Activated CD8-positive, alpha-beta T cell treated with anti-CD3 and anti-CD28 coated beads, Interleukin-2, amount 10 ng/mL, durations not matched to agents 7 days and 5 days (primary cell): ENCODE measurements around the gene CEP170B. TPM values are rescaled to one million over a fixed set of nuclear protein-coding genes. Genes with fewer than 3 reads are reported as not detected.

Experiments
- ATAC-seq: fragments of 150-1000 bp; cut with Tn5 transposase; one replicate; pipeline ENCODE4 v1.10.0; 2021; ENCODE audit warnings: moderate library complexity
- CTCF ChIA-PET: fragments of 350-600 bp; sonication (Branson Sonifier 250); formaldehyde crosslinking; loops from one replicate; lab custom pipeline; 2021; ENCODE audit warnings: antibody characterized with exemption; lab: Charles Lee
- POLR2A ChIA-PET: fragments of 350-600 bp; sonication (Branson Sonifier 250); formaldehyde crosslinking; loops from one replicate; lab custom pipeline; 2021; ENCODE audit warnings: antibody characterized with exemption; lab: Charles Lee
- DNase-seq: peaks from one replicate; pipeline ENCODE4 v3.0.0-alpha.2; 2020
- H3K27ac Mint-ChIP-seq: one replicate; pipeline ENCODE4 v1.8.0; 2021; ENCODE audit warnings: mild to moderate bottlenecking, mixed read lengths
- H3K27me3 Mint-ChIP-seq: one replicate; pipeline ENCODE4 v1.8.0; 2021; ENCODE audit warnings: low read depth, mixed read lengths
- H3K36me3 Mint-ChIP-seq: one replicate; pipeline ENCODE4 v1.8.0; 2021; ENCODE audit warnings: low read depth, mixed read lengths
- H3K4me1 Mint-ChIP-seq: one replicate; pipeline ENCODE4 v1.8.0; 2021; ENCODE audit warnings: low read depth, mixed read lengths
- H3K4me3 Mint-ChIP-seq: one replicate; pipeline ENCODE4 v1.8.0; 2021; ENCODE audit warnings: mild to moderate bottlenecking, mixed read lengths
- H3K9me3 Mint-ChIP-seq: one replicate; pipeline ENCODE4 v1.8.0; 2022; ENCODE audit warnings: mixed read lengths; ENCODE audit not compliant: insufficient read depth
- total RNA-seq, 2 experiments: library from RNA; stranded (reverse); gene quantifications; one replicate each; pipeline ENCODE4 v1.2.3, GENCODE V29; 2021

Gene CEP170B
- total RNA-seq, 2 experiments from 2014 or later, result 2.5 to 2.7 TPM

- no peaks in the 10 kb centered on the region for H3K27me3 Mint-ChIP-seq
- no peak overlapping the region for H3K27ac Mint-ChIP-seq
- H3K4me3 Mint-ChIP-seq, result no peak overlapping the region
- POLR2A ChIA-PET, result no interaction called here
- DNase-seq (no peak), ATAC-seq (no peak)
- H3K4me1 Mint-ChIP-seq, result no peaks in the 10 kb centered on the region
- H3K36me3 Mint-ChIP-seq, result no peaks in the 10 kb centered on the region
- H3K9me3 Mint-ChIP-seq, result no peaks in the 10 kb centered on the region
- CTCF ChIA-PET, result no interaction called here
Measured at GRCh38 chr14:104893435-104894207, 28.6 kb downstream of the CEP170B start.

- H3K27me3 Mint-ChIP-seq, result no peaks in the 10 kb centered on the region
- DNase-seq (no peak), ATAC-seq (no peak)
- no peak overlapping the region for H3K4me3 Mint-ChIP-seq
- H3K9me3 Mint-ChIP-seq, result no peaks in the 10 kb centered on the region
- ChIA-PET POLR2A (no interaction called here), CTCF (no interaction called here)
- H3K36me3 Mint-ChIP-seq, result no peaks in the 10 kb centered on the region
- no peaks in the 10 kb centered on the region for H3K4me1 Mint-ChIP-seq
- H3K27ac Mint-ChIP-seq, result no peak overlapping the region
Measured at GRCh38 chr14:104894331-104895206, 29.5 kb downstream of the CEP170B start.

GRCh38 chr14:104895207-104895785 is 30.2 kb downstream of the CEP170B start:
- ATAC-seq (no peak), DNase-seq (no peak)
- Mint-ChIP-seq H3K27ac (no peak overlapping the region), H3K9me3 (no peaks in the 10 kb centered on the region), H3K4me3 (no peak overlapping the region), H3K36me3 (no peaks in the 10 kb centered on the region), H3K27me3 (no peaks in the 10 kb centered on the region), H3K4me1 (no peaks in the 10 kb centered on the region)
- ChIA-PET POLR2A (no interaction called here), CTCF (interaction anchor here (0.7 to 1.2 kb wide), 2 partner anchors 46 to 143 kb away, joined by 3 read pairs; no protein-coding TSS in a partner anchor)

GRCh38 chr14:104895786-104896661 is 31.0 kb downstream of the CEP170B start:
- Mint-ChIP-seq H3K4me1 (no peaks in the 10 kb centered on the region), H3K4me3 (no peak overlapping the region), H3K36me3 (no peaks in the 10 kb centered on the region), H3K27me3 (no peaks in the 10 kb centered on the region), H3K9me3 (no peaks in the 10 kb centered on the region), H3K27ac (no peak overlapping the region)
- DNase-seq (no peak), ATAC-seq (no peak)
- ChIA-PET POLR2A (no interaction called here), CTCF (interaction anchor here (0.7 to 1.2 kb wide), 2 partner anchors 47 to 144 kb away, joined by 3 read pairs; no protein-coding TSS in a partner anchor)

- H3K27me3 Mint-ChIP-seq, result peaks cover 2% of the 10 kb centered on the region
- H3K27ac Mint-ChIP-seq, result no peak overlapping the region
- ATAC-seq, result no peak
- no peak for DNase-seq
- no peaks in the 10 kb centered on the region for H3K4me1 Mint-ChIP-seq
- CTCF ChIA-PET, result no interaction called here
- H3K9me3 Mint-ChIP-seq, result no peaks in the 10 kb centered on the region
- H3K36me3 Mint-ChIP-seq, result no peaks in the 10 kb centered on the region
- no peak overlapping the region for H3K4me3 Mint-ChIP-seq
- POLR2A ChIA-PET, result no interaction called here
Measured at GRCh38 chr14:104897330-104898194, 32.5 kb downstream of the CEP170B start.

- ATAC-seq (no peak), DNase-seq (no peak)
- Mint-ChIP-seq H3K36me3 (no peaks in the 10 kb centered on the region), H3K27me3 (peaks cover 3% of the 10 kb centered on the region), H3K4me3 (no peak overlapping the region), H3K9me3 (no peaks in the 10 kb centered on the region), H3K27ac (no peak overlapping the region), H3K4me1 (no peaks in the 10 kb centered on the region)
- CTCF ChIA-PET, result no interaction called here
- POLR2A ChIA-PET, result no interaction called here
Measured at GRCh38 chr14:104898195-104898558, 33.1 kb downstream of the CEP170B start.

GRCh38 chr14:104898870-104899510 is 33.9 kb downstream of the CEP170B start:
- H3K4me1 Mint-ChIP-seq, result no peaks in the 10 kb centered on the region
- no peak overlapping the region for H3K27ac Mint-ChIP-seq
- no peaks in the 10 kb centered on the region for H3K36me3 Mint-ChIP-seq
- peaks cover 10% of the 10 kb centered on the region for H3K27me3 Mint-ChIP-seq
- CTCF ChIA-PET, result no interaction called here
- POLR2A ChIA-PET, result no interaction called here
- no peaks in the 10 kb centered on the region for H3K9me3 Mint-ChIP-seq
- ATAC-seq (no peak), DNase-seq (no peak)
- H3K4me3 Mint-ChIP-seq, result no peak overlapping the region

GRCh38 chr14:104899781-104900180 is 34.7 kb downstream of the CEP170B start:
- POLR2A ChIA-PET, result no interaction called here
- H3K27ac Mint-ChIP-seq, result no peak overlapping the region
- DNase-seq (no peak), ATAC-seq (no peak)
- CTCF ChIA-PET, result no interaction called here
- H3K9me3 Mint-ChIP-seq, result no peaks in the 10 kb centered on the region
- peaks cover 17% of the 10 kb centered on the region for H3K27me3 Mint-ChIP-seq
- no peak overlapping the region for H3K4me3 Mint-ChIP-seq
- peaks cover 4% of the 10 kb centered on the region for H3K4me1 Mint-ChIP-seq
- H3K36me3 Mint-ChIP-seq, result no peaks in the 10 kb centered on the region

- CTCF ChIA-PET, result no interaction called here
- ATAC-seq, result no peak
Measured at GRCh38 chr14:104900639-104901512, 35.8 kb downstream of the CEP170B start.

GRCh38 chr14:104903990-104904389 is 38.9 kb downstream of the CEP170B start:
- peaks cover 34% of the 10 kb centered on the region for H3K27me3 Mint-ChIP-seq
- POLR2A ChIA-PET, result no interaction called here
- H3K27ac Mint-ChIP-seq, result no peak overlapping the region
- H3K4me3 Mint-ChIP-seq, result no peak overlapping the region
- CTCF ChIA-PET, result no interaction called here
- H3K4me1 Mint-ChIP-seq, result peaks cover 6% of the 10 kb centered on the region
- H3K36me3 Mint-ChIP-seq, result no peaks in the 10 kb centered on the region
- H3K9me3 Mint-ChIP-seq, result no peaks in the 10 kb centered on the region
- ATAC-seq, result no peak
- DNase-seq, result no peak

More at GRCh38 chr14:104900639-104901512, 35.8 kb downstream of the CEP170B start:
- Mint-ChIP-seq H3K9me3 (no peaks in the 10 kb centered on the region), H3K27me3 (peaks cover 19% of the 10 kb centered on the region), H3K36me3 (no peaks in the 10 kb centered on the region), H3K27ac (no peak overlapping the region), H3K4me1 (peaks cover 6% of the 10 kb centered on the region), H3K4me3 (no peak overlapping the region)
- DNase-seq, result no peak
- POLR2A ChIA-PET, result no interaction called here
